Endothelial cell of umbilical vein (primary cell): ENCODE measurements around the gene IL22RA1.

ENCODE experiments used
- CTCF ChIP-seq, 2 donors: IDR thresholded peaks; 1 replicate in 1 of 2; 2 replicates in 1 of 2; pipeline ENCODE4 v1.5.1; 2011; ENCODE audit warnings: low read length in 2 of 2, mild to moderate bottlenecking in 2 of 2, moderate library complexity in 2 of 2, control low read depth in 1 of 2, inconsistent platforms in 1 of 2, low read depth in 1 of 2; ENCODE audit not compliant: insufficient read depth in 1 of 2; ENCODE audit errors: extremely low read depth in 1 of 2
- EZH2 ChIP-seq: IDR thresholded peaks from 2 replicates; pipeline ENCODE4 v1.6.1; 2012; ENCODE audit warnings: borderline replicate concordance, low read depth, mild to moderate bottlenecking, moderate library complexity, low read length, inconsistent platforms; ENCODE audit not compliant: severe bottlenecking
- FOS ChIP-seq: IDR thresholded peaks from 2 replicates; pipeline ENCODE4 v1.6.1; 2011; ENCODE audit warnings: mild to moderate bottlenecking, low read length, moderate library complexity, borderline replicate concordance; ENCODE audit not compliant: insufficient read depth
- GATA2 ChIP-seq: IDR thresholded peaks from 2 replicates; pipeline ENCODE4 v1.7.0; 2011; ENCODE audit warnings: low read depth, mild to moderate bottlenecking, moderate library complexity, mixed read lengths, low read length; ENCODE audit not compliant: insufficient read length, insufficient read depth
- JUN ChIP-seq: IDR thresholded peaks from 2 replicates; pipeline ENCODE4 v1.6.1; 2011; ENCODE audit warnings: borderline replicate concordance, low read depth; ENCODE audit not compliant: insufficient read length, insufficient read depth
- MAX ChIP-seq: IDR thresholded peaks from 2 replicates; pipeline ENCODE4 v1.6.1; 2011; ENCODE audit not compliant: insufficient read depth, insufficient read length
- MYC ChIP-seq: IDR thresholded peaks from one replicate; pipeline ENCODE4 v1.6.1; 2011; ENCODE audit warnings: mild to moderate bottlenecking, low read depth, low read length
- POLR2A ChIP-seq: IDR thresholded peaks from 2 replicates; pipeline ENCODE4 v1.6.1; 2012; ENCODE audit warnings: low read depth, mild to moderate bottlenecking, control low read depth, low read length
- POLR2AphosphoS5 ChIP-seq: IDR thresholded peaks from 2 replicates; pipeline ENCODE4 v1.6.1; 2012; ENCODE audit warnings: low read depth, mild to moderate bottlenecking, control low read depth, low read length, moderate library complexity; ENCODE audit not compliant: insufficient read depth

- TF ChIP-seq POLR2AphosphoS5 = no peak
- TF ChIP-seq CTCF (IDR thresholded peaks at IDR 0.05; ENCODE audit: extremely low read depth in 1 of 2, insufficient read depth in 1 of 2, low read depth in 1 of 2, low read length in 2 of 2) = no peak
- no peak for TF ChIP-seq POLR2A
- no peak for TF ChIP-seq MYC
- TF ChIP-seq JUN = no peak
- TF ChIP-seq EZH2 = no peak
- no peak for TF ChIP-seq MAX
- no peak for TF ChIP-seq GATA2
- no peak for TF ChIP-seq FOS
Observed at GRCh38 chr1:24085007-24085406, 57.9 kb downstream of the IL22RA1 start.
